Naive thymus-derived CD8-positive, alpha-beta T cell (primary cell): Measurements from ENCODE around the gene MUC2. TPM values are rescaled to one million over a fixed set of nuclear protein-coding genes. Genes with fewer than 3 reads are reported as not detected.
A peak's percentile ranks its signal among the peaks of the same experiment; 100 is the strongest.

ENCODE experiments used
- ATAC-seq, 2 donors: fragments of 150-1000 bp; cut with Tn5 transposase in 1 of 2; sonication (Bioruptor Pico), chemical (Tn5 transposase) in 1 of 2; 1 replicate in 1 of 2; 2 replicates in 1 of 2; pipeline ENCODE4 v1.10.0; 2021; ENCODE audit warnings: mild to moderate bottlenecking in 2 of 2, moderate library complexity in 2 of 2
- POLR2A ChIA-PET: fragments of 350-600 bp; sonication (Branson Sonifier 250); formaldehyde crosslinking; loops from one replicate; lab custom pipeline; 2021; ENCODE audit warnings: antibody characterized with exemption; lab: Charles Lee
- DNase-seq, 10 donors: peaks; one replicate each; pipeline versions ENCODE4 v3.0.0 to v3.0.0-alpha.2; 2020 to 2022
- H3K27ac Mint-ChIP-seq, 10 donors: one replicate each; pipeline ENCODE4 v1.8.0; 2020 to 2022; ENCODE audit warnings: mild to moderate bottlenecking in 10 of 10, mixed read lengths in 10 of 10, moderate library complexity in 4 of 10, inconsistent platforms in 1 of 10
- H3K27me3 Mint-ChIP-seq, 5 donors: one replicate each; pipeline ENCODE4 v1.8.0; 2021 to 2022; ENCODE audit warnings: mixed read lengths in 5 of 5
- H3K36me3 Mint-ChIP-seq, 3 donors: one replicate each; pipeline ENCODE4 v1.8.0; 2020 to 2022; ENCODE audit warnings: mixed read lengths in 3 of 3, mild to moderate bottlenecking in 2 of 3, inconsistent platforms in 1 of 3
- H3K4me1 Mint-ChIP-seq, 4 donors: one replicate each; pipeline ENCODE4 v1.8.0; 2021 to 2022; ENCODE audit warnings: mixed read lengths in 4 of 4
- H3K4me3 Mint-ChIP-seq, 10 donors: one replicate each; pipeline ENCODE4 v1.8.0; 2020 to 2022; ENCODE audit warnings: mild to moderate bottlenecking in 10 of 10, mixed read lengths in 10 of 10, moderate library complexity in 6 of 10, inconsistent platforms in 1 of 10
- H3K9me3 Mint-ChIP-seq, 9 donors: one replicate each; pipeline ENCODE4 v1.8.0; 2020 to 2022; ENCODE audit warnings: mixed read lengths in 9 of 9, mild to moderate bottlenecking in 3 of 9, inconsistent platforms in 1 of 9, moderate library complexity in 1 of 9
- polyA plus RNA-seq, 3 donors: library from polyadenylated mRNA; unstranded; fragments of 300-500 nt; fragmentation: Illumina TruSeq; gene quantifications; one replicate each; pipeline ENCODE4 v1.2.3, GENCODE V29; 2021
- total RNA-seq, 8 experiments: library from RNA in 2 of 8; stranded (reverse) in 2 of 8; gene quantifications; one replicate each; pipeline ENCODE4 v1.2.3 and lab custom pipeline; 2021 to 2026

Gene MUC2
- total and polyA plus RNA-seq, 5 experiments from 2014 or later, result not detected

GRCh38 chr11:1039481-1040427 lies 34.9 kb upstream of the MUC2 start:
- Mint-ChIP-seq H3K27me3 (peaks cover 2 to 9% (median 4%) of the 10 kb centered on the region in 5 donors), H3K4me1 (no peaks in the 10 kb centered on the region), H3K27ac (peak overlapping the region in 1 of 10 donors; percentile 48), H3K9me3 (no peaks in the 10 kb centered on the region), H3K4me3 (no peak overlapping the region), H3K36me3 (no peaks in the 10 kb centered on the region)
- POLR2A ChIA-PET, result no interaction called here
- DNase-seq (no peak), ATAC-seq (no peak)

GRCh38 chr11:1040428-1041148 lies 34.1 kb upstream of the MUC2 start:
- Mint-ChIP-seq H3K4me1 (no peaks in the 10 kb centered on the region), H3K9me3 (no peaks in the 10 kb centered on the region), H3K36me3 (no peaks in the 10 kb centered on the region), H3K4me3 (no peak overlapping the region), H3K27me3 (peaks cover 2 to 15% (median 7%) of the 10 kb centered on the region in 5 donors), H3K27ac (no peak overlapping the region)
- POLR2A ChIA-PET, result interaction anchor here (0.6 kb wide), 1 partner anchor 11 kb away, joined by 3 read pairs; no protein-coding TSS in a partner anchor
- DNase-seq (peak in 2 of 10 donors; percentile 3 to 41), ATAC-seq (no peak)

- ATAC-seq (no peak), DNase-seq (no peak)
- Mint-ChIP-seq H3K9me3 (no peaks in the 10 kb centered on the region), H3K27me3 (peaks cover 2 to 18% (median 7%) of the 10 kb centered on the region in 5 donors), H3K27ac (peak overlapping the region in 1 of 10 donors; percentile 13), H3K4me3 (no peak overlapping the region), H3K36me3 (no peaks in the 10 kb centered on the region), H3K4me1 (no peaks in the 10 kb centered on the region)
- POLR2A ChIA-PET, result interaction anchor here (0.6 kb wide), 1 partner anchor 10 kb away, joined by 3 read pairs; no protein-coding TSS in a partner anchor
Observed at GRCh38 chr11:1041149-1041467, 33.6 kb upstream of the MUC2 start.

- DNase-seq (peak in 2 of 10 donors; percentile 2 to 43), ATAC-seq (no peak)
- Mint-ChIP-seq H3K4me1 (no peaks in the 10 kb centered on the region), H3K36me3 (no peaks in the 10 kb centered on the region), H3K9me3 (no peaks in the 10 kb centered on the region), H3K27ac (peak overlapping the region in 1 of 10 donors; percentile 13), H3K27me3 (peaks cover 2 to 21% (median 7%) of the 10 kb centered on the region in 5 donors), H3K4me3 (no peak overlapping the region)
- POLR2A ChIA-PET, result interaction anchor here (0.6 kb wide), 1 partner anchor 10 kb away, joined by 3 read pairs; no protein-coding TSS in a partner anchor
Observed at GRCh38 chr11:1041471-1041870, 33.2 kb upstream of the MUC2 start.

- POLR2A ChIA-PET, result no interaction called here
- no peak overlapping the region for H3K4me3 Mint-ChIP-seq
- DNase-seq (peak in 2 of 10 donors; percentile 1 to 50), ATAC-seq (no peak)
- H3K9me3 Mint-ChIP-seq, result no peaks in the 10 kb centered on the region
- H3K4me1 Mint-ChIP-seq, result no peaks in the 10 kb centered on the region
- no peaks in the 10 kb centered on the region for H3K36me3 Mint-ChIP-seq
- peaks cover 2 to 27% (median 7%) of the 10 kb centered on the region in 5 donors for H3K27me3 Mint-ChIP-seq
- H3K27ac Mint-ChIP-seq, result no peak overlapping the region
Observed at GRCh38 chr11:1041936-1042608, 32.6 kb upstream of the MUC2 start.

- peaks cover 2 to 35% (median 11%) of the 10 kb centered on the region in 5 donors for H3K27me3 Mint-ChIP-seq
- ATAC-seq (no peak), DNase-seq (peak in 2 of 10 donors; percentile 2 to 45)
- no peak overlapping the region for H3K27ac Mint-ChIP-seq
- H3K9me3 Mint-ChIP-seq, result no peaks in the 10 kb centered on the region
- no peak overlapping the region for H3K4me3 Mint-ChIP-seq
- POLR2A ChIA-PET, result no interaction called here
- H3K36me3 Mint-ChIP-seq, result no peaks in the 10 kb centered on the region
- H3K4me1 Mint-ChIP-seq, result no peaks in the 10 kb centered on the region
Observed at GRCh38 chr11:1042626-1043562, 31.8 kb upstream of the MUC2 start.

- no peaks in the 10 kb centered on the region for H3K36me3 Mint-ChIP-seq
- no peaks in the 10 kb centered on the region for H3K9me3 Mint-ChIP-seq
- H3K27me3 Mint-ChIP-seq, result peaks cover 3 to 37% (median 14%) of the 10 kb centered on the region in 5 donors
- ATAC-seq (no peak), DNase-seq (no peak)
- POLR2A ChIA-PET, result no interaction called here
- no peak overlapping the region for H3K27ac Mint-ChIP-seq
- H3K4me1 Mint-ChIP-seq, result no peaks in the 10 kb centered on the region
- no peak overlapping the region for H3K4me3 Mint-ChIP-seq
Observed at GRCh38 chr11:1043563-1044096, 31.0 kb upstream of the MUC2 start.

- ATAC-seq (no peak), DNase-seq (no peak)
- no peaks in the 10 kb centered on the region for H3K4me1 Mint-ChIP-seq
- H3K9me3 Mint-ChIP-seq, result no peaks in the 10 kb centered on the region
- H3K27me3 Mint-ChIP-seq, result peaks cover 4 to 37% (median 16%) of the 10 kb centered on the region in 5 donors
- no peaks in the 10 kb centered on the region for H3K36me3 Mint-ChIP-seq
- POLR2A ChIA-PET, result no interaction called here
- no peak overlapping the region for H3K4me3 Mint-ChIP-seq
- H3K27ac Mint-ChIP-seq, result no peak overlapping the region
Observed at GRCh38 chr11:1044160-1044559, 30.5 kb upstream of the MUC2 start.

- no peak overlapping the region for H3K4me3 Mint-ChIP-seq
- peaks cover 0 to 5% (median 3%) of the 10 kb centered on the region in 4 donors for H3K4me1 Mint-ChIP-seq
- POLR2A ChIA-PET, result no interaction called here
- ATAC-seq, result no peak
- no peaks in the 10 kb centered on the region for H3K9me3 Mint-ChIP-seq
- no peak overlapping the region for H3K27ac Mint-ChIP-seq
- peaks cover 6 to 46% (median 20%) of the 10 kb centered on the region in 5 donors for H3K27me3 Mint-ChIP-seq
- no peak for DNase-seq
- no peaks in the 10 kb centered on the region for H3K36me3 Mint-ChIP-seq
Observed at GRCh38 chr11:1047595-1048156, 27.0 kb upstream of the MUC2 start.

GRCh38 chr11:1048375-1049070 lies 26.2 kb upstream of the MUC2 start:
- POLR2A ChIA-PET, result no interaction called here
- DNase-seq (peak in 1 of 10 donors; percentile 58), ATAC-seq (no peak)
- Mint-ChIP-seq H3K4me3 (no peak overlapping the region), H3K36me3 (no peaks in the 10 kb centered on the region), H3K9me3 (no peaks in the 10 kb centered on the region), H3K27ac (peak overlapping the region in 1 of 10 donors; percentile 43), H3K27me3 (peaks cover 6 to 46% (median 20%) of the 10 kb centered on the region in 5 donors), H3K4me1 (peaks cover 0 to 5% (median 3%) of the 10 kb centered on the region in 4 donors)

- Mint-ChIP-seq H3K27ac (peak overlapping the region in 1 of 10 donors; percentile 43), H3K4me1 (peaks cover 0 to 5% (median 3%) of the 10 kb centered on the region in 4 donors), H3K9me3 (no peaks in the 10 kb centered on the region), H3K27me3 (peaks cover 5 to 44% (median 20%) of the 10 kb centered on the region in 5 donors), H3K36me3 (no peaks in the 10 kb centered on the region), H3K4me3 (no peak overlapping the region)
- POLR2A ChIA-PET, result interaction anchor here (0.6 kb wide), 1 partner anchor 198 kb away, joined by 5 read pairs; no protein-coding TSS in a partner anchor
- DNase-seq (peak in 1 of 10 donors; percentile 3), ATAC-seq (no peak)
Observed at GRCh38 chr11:1049071-1049405, 25.6 kb upstream of the MUC2 start.
